Common myeloid progenitor, CD34-positive (primary cell): ENCODE data around the gene CACNA1A.

Experiments used
- CTCF ChIA-PET: fragments of 350-600 bp; sonication (Branson Sonifier 250); formaldehyde crosslinking; loops from one replicate; lab custom pipeline; 2021; ENCODE audit warnings: antibody characterized with exemption; lab: Charles Lee
- POLR2A ChIA-PET: fragments of 350-600 bp; sonication (Branson Sonifier 250); formaldehyde crosslinking; loops from one replicate; lab custom pipeline; 2021; ENCODE audit warnings: antibody characterized with exemption; lab: Charles Lee
- DNase-seq, 3 donors: peaks; one replicate each; pipeline versions ENCODE4 v3.0.0 to v3.0.0-alpha.2; 2013
- H3K27ac ChIP-seq, 2 experiments: 1 replicate in 1 of 2; 2 replicates in 1 of 2; pipeline ENCODE4 v1.7.0; 2013; ENCODE audit warnings: inconsistent platforms in 2 of 2, low read length in 2 of 2, mild to moderate bottlenecking in 2 of 2, low read depth in 1 of 2, moderate library complexity in 1 of 2; ENCODE audit not compliant: severe bottlenecking in 2 of 2, insufficient read depth in 1 of 2, poor library complexity in 1 of 2
- H3K27me3 ChIP-seq, 5 experiments: replicated peaks in 2 of 5; 1 replicate in 3 of 5; 2 replicates in 2 of 5; pipeline versions ENCODE4 v1.6.1 to v1.7.0; 2013; ENCODE audit warnings: low read length in 4 of 5, mild to moderate bottlenecking in 2 of 5, moderate library complexity in 2 of 5, inconsistent platforms in 1 of 5; ENCODE audit not compliant: insufficient read depth in 5 of 5, control insufficient read depth in 4 of 5
- H3K36me3 ChIP-seq, 4 experiments: 1 replicate in 2 of 4; 2 replicates in 2 of 4; pipeline versions ENCODE4 v1.6.1 to v1.7.0; 2013; ENCODE audit warnings: low read length in 3 of 4, control low read depth in 1 of 4, mild to moderate bottlenecking in 1 of 4; ENCODE audit not compliant: control insufficient read depth in 4 of 4, insufficient read depth in 4 of 4
- H3K4me1 ChIP-seq, 4 experiments: 1 replicate in 3 of 4; 2 replicates in 1 of 4; pipeline versions ENCODE4 v1.6.1 to v1.7.1; 2013; ENCODE audit warnings: low read length in 3 of 4, mild to moderate bottlenecking in 3 of 4, control low read depth in 1 of 4, inconsistent platforms in 1 of 4, moderate library complexity in 1 of 4; ENCODE audit not compliant: control insufficient read depth in 4 of 4, insufficient read depth in 4 of 4; ENCODE audit errors: control extremely low read depth in 1 of 4
- H3K4me3 ChIP-seq, 7 experiments: 1 replicate in 4 of 7; 2 replicates in 3 of 7; pipeline versions ENCODE4 v1.5.1 to v1.7.0; 2013; ENCODE audit warnings: mild to moderate bottlenecking in 7 of 7, low read length in 6 of 7, moderate library complexity in 6 of 7, inconsistent platforms in 2 of 7, low read depth in 2 of 7, control low read depth in 1 of 7; ENCODE audit not compliant: insufficient read depth in 4 of 7, control insufficient read depth in 1 of 7; ENCODE audit errors: extremely low read depth in 1 of 7
- H3K9me3 ChIP-seq, 5 experiments: 1 replicate in 4 of 5; 2 replicates in 1 of 5; pipeline versions ENCODE4 v1.6.1 to v1.7.1; 2013; ENCODE audit warnings: low read length in 4 of 5, mild to moderate bottlenecking in 2 of 5, inconsistent platforms in 1 of 5, low read depth in 1 of 5, moderate library complexity in 1 of 5; ENCODE audit not compliant: control insufficient read depth in 4 of 5, insufficient read depth in 2 of 5; ENCODE audit errors: control extremely low read depth in 1 of 5
- WGBS: methylation state at CpG from one replicate; pipeline ENCODE4 v1.1.5; 2013; ENCODE audit not compliant: insufficient coverage; 5-methylcytosine and 5-hydroxymethylcytosine counted together

CACNA1A gene

DNA sequence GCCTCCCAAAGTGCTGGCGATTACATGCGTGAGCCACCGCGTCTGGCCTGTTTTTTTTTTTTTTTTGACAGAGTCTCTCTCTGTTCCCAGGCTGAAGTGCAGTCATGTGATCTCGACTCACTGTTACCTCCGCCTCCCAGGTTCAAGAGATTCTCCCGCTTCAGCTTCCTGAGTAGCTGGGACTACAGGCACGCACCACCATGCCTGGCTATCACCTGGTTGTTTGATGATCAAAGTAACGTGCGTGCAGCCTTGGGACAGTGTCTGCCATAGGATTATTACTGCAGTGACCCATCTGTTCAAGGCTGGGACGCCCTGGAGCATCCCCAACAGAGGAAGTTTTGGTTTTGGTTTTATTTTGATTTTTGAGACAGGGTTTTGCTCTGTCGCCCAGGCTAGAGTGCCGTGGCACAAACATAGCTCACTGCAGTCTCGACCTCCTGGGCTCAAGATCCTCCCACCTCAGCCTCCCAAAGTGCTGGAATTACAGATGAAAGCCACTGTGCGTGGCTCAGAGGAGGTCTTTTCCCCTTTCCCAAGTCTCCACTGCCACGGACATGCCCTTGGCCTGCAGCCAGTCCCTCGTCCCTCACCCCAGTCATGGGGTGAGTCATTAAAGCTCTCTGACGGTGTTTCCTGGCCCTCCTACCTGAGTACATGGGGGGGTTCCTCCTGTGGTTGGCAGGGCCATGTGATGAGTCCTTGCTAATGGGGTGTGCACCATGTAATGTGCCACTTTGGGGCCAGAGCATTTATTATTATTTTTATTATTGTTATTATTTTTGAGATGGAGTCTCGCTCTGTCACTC lies 290.5 kb downstream of the CACNA1A start:
- H3K27ac ChIP-seq: no peak overlapping the region
- CTCF ChIA-PET: no interaction called here

DNA sequence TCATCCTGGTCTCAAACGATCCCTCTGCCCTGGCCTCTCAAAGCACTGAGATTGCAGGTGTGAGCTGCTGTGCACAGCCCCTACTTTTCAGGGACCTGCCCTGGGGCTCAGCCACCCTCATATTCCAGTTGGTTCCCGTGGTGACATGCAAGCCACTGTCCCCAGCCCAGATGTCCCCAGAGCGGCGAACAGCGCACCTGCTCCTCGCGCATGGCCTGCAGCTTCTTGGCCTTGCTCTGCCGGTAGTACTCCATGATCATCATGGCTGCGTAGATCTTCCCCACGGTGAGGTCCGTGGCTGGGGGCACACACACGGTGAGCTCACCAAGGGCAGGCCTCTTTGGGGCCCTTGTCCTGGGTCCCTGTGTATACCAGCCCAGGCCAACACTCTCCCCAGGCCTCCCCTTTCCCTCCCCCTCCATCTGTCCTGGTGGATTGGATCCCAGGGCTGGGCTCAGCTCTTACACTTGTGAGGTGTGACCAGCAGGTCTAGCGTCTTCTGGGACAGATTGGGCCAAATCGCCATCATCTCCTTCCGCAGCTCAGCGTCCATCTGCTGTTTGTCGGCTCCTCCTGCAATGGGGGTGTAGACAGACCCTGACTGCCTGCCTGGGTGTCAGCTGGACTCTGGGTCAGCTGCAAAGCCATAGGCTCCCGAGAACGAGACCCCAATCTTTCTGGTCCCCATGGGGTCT lies 292.1 kb downstream of the CACNA1A start:
- H3K9me3 ChIP-seq: no peaks in the 10 kb centered on the region
- POLR2A ChIA-PET: no interaction called here
- no peak overlapping the region for H3K4me3 ChIP-seq
- WGBS: 97% methylated on average over 17 of the region's 19 CpGs
- no peak overlapping the region for H3K27ac ChIP-seq
- H3K4me1 ChIP-seq: peaks cover 0 to 2% (median 1%) of the 10 kb centered on the region in 4 experiments
- no peaks in the 10 kb centered on the region for H3K27me3 ChIP-seq
- no peak for DNase-seq
- CTCF ChIA-PET: interaction anchor here (1.4 kb wide), 2 partner anchors 33 to 59 kb away, joined by 3 to 4 read pairs; no protein-coding TSS in a partner anchor
- no peaks in the 10 kb centered on the region for H3K36me3 ChIP-seq

More for the DNA sequence above, 290.5 kb downstream of the CACNA1A start:
- peak in 1 of 3 donors; percentile 61 for DNase-seq
- H3K36me3 ChIP-seq: no peaks in the 10 kb centered on the region
- WGBS: 84% methylated on average over 16 of the region's 19 CpGs
- H3K9me3 ChIP-seq: peaks cover 0 to 2% (median 0%) of the 10 kb centered on the region in 5 experiments
- POLR2A ChIA-PET: no interaction called here
- no peaks in the 10 kb centered on the region for H3K27me3 ChIP-seq
- H3K4me1 ChIP-seq: no peaks in the 10 kb centered on the region
- H3K4me3 ChIP-seq: no peak overlapping the region

DNA sequence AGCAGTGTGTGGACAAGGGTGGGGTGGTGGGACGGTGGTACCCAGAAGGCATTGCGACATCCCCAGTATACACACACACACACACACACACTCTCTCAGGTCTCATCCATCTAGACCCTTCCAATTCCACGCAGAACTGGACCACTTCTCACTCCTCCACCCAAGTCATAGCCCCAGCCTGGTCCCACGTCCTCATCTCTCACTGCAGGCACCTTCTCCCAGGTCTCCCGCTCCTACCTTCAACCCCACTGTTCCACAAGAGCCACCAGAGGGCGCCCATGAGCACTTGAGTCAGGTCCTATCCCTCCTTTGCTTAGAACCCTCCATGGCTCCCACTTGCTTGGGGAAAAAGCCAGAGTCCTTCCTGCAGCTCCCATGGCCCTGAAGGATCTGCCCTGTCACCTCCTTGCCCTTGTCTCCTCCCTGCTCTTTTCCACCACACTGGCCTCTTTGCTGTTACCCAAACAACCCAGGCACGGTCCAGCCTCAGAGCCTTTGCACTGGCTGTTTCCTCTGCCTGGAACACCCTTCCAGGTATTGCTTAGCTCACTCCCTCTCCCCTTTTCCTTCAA lies 293.4 kb downstream of the CACNA1A start:
- peaks cover 0 to 10% (median 9%) of the 10 kb centered on the region in 4 experiments for H3K4me1 ChIP-seq
- POLR2A ChIA-PET: no interaction called here
- DNase-seq: peak; percentile 61 to 72 (median 63)
- H3K27me3 ChIP-seq: no peaks in the 10 kb centered on the region
- no peaks in the 10 kb centered on the region for H3K36me3 ChIP-seq
- WGBS: 67% methylated on average over 5 of the region's 7 CpGs
- no peak overlapping the region for H3K4me3 ChIP-seq
- H3K9me3 ChIP-seq: no peaks in the 10 kb centered on the region
- CTCF ChIA-PET: interaction anchor here (0.7 to 1.6 kb wide), 3 partner anchors 9 to 58 kb away, joined by 3 to 6 read pairs (median 4); no protein-coding TSS in a partner anchor
- no peak overlapping the region for H3K27ac ChIP-seq

DNA sequence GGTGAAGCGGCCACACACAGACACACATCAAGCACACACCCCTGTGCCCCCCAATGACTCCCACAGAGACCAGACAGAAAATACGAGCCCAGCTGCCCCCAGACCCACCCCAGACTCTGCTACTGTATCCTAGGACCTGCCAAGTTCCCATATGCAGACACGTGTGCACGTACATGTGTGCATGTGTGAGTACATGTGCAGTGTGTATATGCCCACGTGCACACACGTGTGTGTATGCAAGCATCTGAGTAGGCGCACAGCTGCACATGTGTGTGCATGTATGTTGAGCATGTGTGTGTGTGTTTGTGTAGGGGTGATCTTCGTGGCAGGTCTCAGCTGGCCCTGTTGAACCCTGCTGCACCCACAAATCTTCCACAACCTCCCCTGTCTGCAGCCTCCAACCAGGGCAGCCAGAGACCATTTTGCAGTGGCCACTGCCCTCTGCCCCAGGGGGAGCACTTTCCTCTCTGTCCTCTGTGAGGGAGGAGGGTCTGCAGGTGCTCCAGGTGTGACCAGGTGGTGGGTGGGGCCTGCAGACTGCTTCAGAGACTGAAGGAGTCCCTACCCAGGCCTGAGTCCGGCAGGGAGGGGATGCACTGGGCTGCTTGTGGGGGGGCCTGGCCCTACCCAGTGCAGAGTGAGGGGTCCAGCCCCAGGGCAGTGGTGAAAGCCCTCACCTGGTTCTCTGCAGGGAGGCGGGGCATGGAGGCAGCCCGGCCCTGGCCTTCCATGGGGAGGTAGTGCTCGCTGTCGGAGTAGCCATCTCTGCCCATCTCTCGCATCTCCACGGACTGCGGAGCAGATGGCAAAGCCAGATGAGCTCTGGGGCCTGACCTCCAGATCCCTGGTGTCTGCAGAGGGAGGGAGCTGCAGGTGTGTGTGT lies 294.6 kb downstream of the CACNA1A start:
- WGBS: 98% methylated on average over 13 of the region's 16 CpGs
- peaks cover 0 to 17% (median 17%) of the 10 kb centered on the region in 4 experiments for H3K4me1 ChIP-seq

DNA sequence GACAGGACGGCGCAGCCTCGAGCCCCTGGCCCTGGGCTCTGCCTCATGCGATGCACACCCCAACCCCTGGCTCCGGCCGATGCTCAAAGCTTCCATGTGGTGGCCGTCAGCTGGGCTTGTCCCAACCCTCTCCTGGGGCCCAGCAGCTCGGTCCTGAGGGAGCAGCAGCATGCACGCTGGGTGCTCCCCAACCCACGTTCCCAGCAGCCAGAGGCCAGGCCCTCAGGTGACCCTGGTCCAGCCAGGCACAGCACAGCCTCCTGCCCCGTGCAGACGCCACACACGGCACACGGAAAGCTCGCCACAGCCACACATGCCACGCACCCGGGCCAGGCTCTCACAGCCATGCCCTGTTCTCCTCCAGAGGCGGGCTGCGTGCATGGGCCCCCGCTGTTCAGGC lies 295.3 kb downstream of the CACNA1A start:
- no peaks in the 10 kb centered on the region for H3K27me3 ChIP-seq
- no peaks in the 10 kb centered on the region for H3K36me3 ChIP-seq
- no peak overlapping the region for H3K27ac ChIP-seq
- no peak for DNase-seq
- POLR2A ChIA-PET: no interaction called here
- CTCF ChIA-PET: no interaction called here
- H3K4me1 ChIP-seq: peaks cover 3 to 17% (median 17%) of the 10 kb centered on the region in 4 experiments
- H3K4me3 ChIP-seq: no peak overlapping the region
- no peaks in the 10 kb centered on the region for H3K9me3 ChIP-seq
- 94% methylated on average over 19 of the region's 20 CpGs for WGBS

More for the DNA sequence above, 294.6 kb downstream of the CACNA1A start:
- Histone ChIP-seq H3K36me3 (no peaks in the 10 kb centered on the region), H3K9me3 (no peaks in the 10 kb centered on the region), H3K27me3 (no peaks in the 10 kb centered on the region), H3K27ac (no peak overlapping the region), H3K4me3 (no peak overlapping the region)
- no peak for DNase-seq
- POLR2A ChIA-PET: no interaction called here
- CTCF ChIA-PET: interaction anchor here (1.6 kb wide), 1 partner anchor 51 kb away, joined by 6 read pairs; no protein-coding TSS in a partner anchor

DNA sequence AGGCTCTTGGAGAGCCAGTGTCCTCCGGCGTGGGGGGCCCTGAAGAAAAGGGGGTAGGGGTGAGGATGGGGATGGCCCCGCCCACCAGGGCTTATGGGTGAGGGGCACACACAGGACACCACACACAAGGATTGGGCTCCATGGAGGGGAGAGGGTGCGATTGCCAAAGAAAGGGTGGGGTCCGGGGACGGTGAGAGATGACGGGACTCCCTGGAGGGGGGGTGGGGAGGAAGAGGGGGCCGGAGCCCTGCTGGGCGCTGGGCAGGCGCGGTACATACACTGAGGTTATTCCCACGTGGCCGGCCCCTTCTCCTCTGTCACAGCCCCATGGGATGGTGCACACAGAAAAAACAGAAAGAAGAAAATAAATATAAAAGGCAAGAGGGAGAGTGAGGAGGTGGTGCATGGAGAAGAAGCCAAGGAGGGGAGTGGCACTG lies 295.9 kb downstream of the CACNA1A start:
- Histone ChIP-seq H3K4me3 (no peak overlapping the region), H3K4me1 (peaks cover 3 to 17% (median 17%) of the 10 kb centered on the region in 4 experiments)
- CTCF ChIA-PET: interaction anchor here (1.0 kb wide), 1 partner anchor 10 kb away, joined by 3 read pairs; no protein-coding TSS in a partner anchor

More for the DNA sequence above, 295.9 kb downstream of the CACNA1A start:
- H3K27me3 ChIP-seq: no peaks in the 10 kb centered on the region
- H3K27ac ChIP-seq: no peak overlapping the region
- H3K36me3 ChIP-seq: no peaks in the 10 kb centered on the region
- H3K9me3 ChIP-seq: no peaks in the 10 kb centered on the region
- DNase-seq: no peak
- 90% methylated on average over 2 of the region's 13 CpGs for WGBS
- POLR2A ChIA-PET: no interaction called here
